Activated CD4-positive, alpha-beta T cell treated with anti-CD3 and anti-CD28 coated beads for 24 hours (primary cell): ENCODE results near the gene VSIG10L.

Source experiments
- DNase-seq, 2 donors: peaks; one replicate each; pipeline ENCODE4 v3.0.0-alpha.2; 2020; ENCODE audit warnings: low read depth in 2 of 2

Gene VSIG10L

GRCh38 chr19:51341976-51342580, at the start of gene VSIG10L:
Gene VSIG10L (minus strand): TSS chr19:51342139. CDS start chr19:51342124, 15 bp downstream.
- no peak for DNase-seq

- no peak for DNase-seq
These were observed 49.2 kb upstream of the VSIG10L start for GRCh38 chr19:51391073-51391611.

- DNase-seq = no peak
These were observed 47.2 kb upstream of the VSIG10L start for GRCh38 chr19:51389143-51389542.

- DNase-seq = no peak
These were observed 46.0 kb upstream of the VSIG10L start, which contains the start of gene LIM2 for GRCh38 chr19:51387924-51388389. Gene LIM2 (minus strand): TSS chr19:51387974. CDS start chr19:51387443, 531 bp downstream.

- DNase-seq = no peak
These were observed 45.1 kb upstream of the VSIG10L start for GRCh38 chr19:51386882-51387520.

- no peak for DNase-seq
These were observed 40.1 kb upstream of the VSIG10L start for GRCh38 chr19:51382004-51382403.

- DNase-seq = no peak
These were observed 38.4 kb upstream of the VSIG10L start for GRCh38 chr19:51380379-51380778.

GRCh38 chr19:51377422-51377821, 35.5 kb upstream of the VSIG10L start:
- DNase-seq = no peak

- DNase-seq = peak in 1 of 2 donors; percentile 51
These were observed 33.7 kb upstream of the VSIG10L start for GRCh38 chr19:51375504-51376221.

GRCh38 chr19:51372649-51373504, 30.9 kb upstream of the VSIG10L start, which contains the start of gene NKG7:
Gene NKG7 (minus strand): TSS chr19:51372654. CDS start chr19:51372535, 119 bp downstream.
- peak; percentile 63 to 64 for DNase-seq

GRCh38 chr19:51372021-51372648, 30.2 kb upstream of the VSIG10L start:
- no peak for DNase-seq

GRCh38 chr19:51371186-51371690, 29.3 kb upstream of the VSIG10L start:
- DNase-seq = no peak

GRCh38 chr19:51370230-51370629, 28.3 kb upstream of the VSIG10L start:
- no peak for DNase-seq

- no peak for DNase-seq
These were observed 26.7 kb upstream of the VSIG10L start, which contains the start of gene CLDND2 for GRCh38 chr19:51368366-51369282. Gene CLDND2 (minus strand): TSS chr19:51369003. CDS start chr19:51368577, 426 bp downstream.

- DNase-seq = peak; percentile 98 to 99
These were observed 25.8 kb upstream of the VSIG10L start for GRCh38 chr19:51367565-51368365.

- no peak for DNase-seq
These were observed 25.3 kb upstream of the VSIG10L start for GRCh38 chr19:51367255-51367564.

- DNase-seq = peak; percentile 90 to 91
These were observed 24.7 kb upstream of the VSIG10L start for GRCh38 chr19:51366389-51367254.

- DNase-seq = no peak
These were observed 24.0 kb upstream of the VSIG10L start, which contains the start of gene ETFB for GRCh38 chr19:51365965-51366388. Gene ETFB (minus strand): TSS chr19:51366388. CDS start chr19:51366326, 62 bp downstream.
